ENCODE measurements around the gene NRAS. TPM values are rescaled to one million over a fixed set of nuclear protein-coding genes. Genes with fewer than 3 reads are reported as not detected.

The NRAS gene
- total RNA-seq, 2 donors from 2014 or later, result 13.8 to 17.4 TPM

GRCh38 chr1:114750780-114751179 lies 34.2 kb upstream of the NRAS start:
- intact Hi-C loops (cut with DNase I), result no loop called here
- Histone ChIP-seq H3K27me3 (no peaks in the 10 kb centered on the region), H3K27ac (no peak overlapping the region), H3K4me1 (peaks cover 72% of the 10 kb centered on the region), H3K9me3 (no peaks in the 10 kb centered on the region), H3K36me3 (replicated peaks in 1 of 2; ENCODE audit: insufficient read depth in 1 of 2, low read depth in 2 of 2) (no peaks in the 10 kb centered on the region), H3K4me3 (no peak overlapping the region)
- ATAC-seq (no peak), DNase-seq (peak in 1 of 4 donors; percentile 22)
- 47 to 54% methylated on average over 5 of the region's 5 CpGs for WGBS, 2 donors
- TF ChIP-seq CTCF (IDR thresholded peaks at IDR 0.05), result no peak
- TF ChIP-seq POLR2A (IDR thresholded peaks at IDR 0.05), result no peak

GRCh38 chr1:114749835-114750234 lies 33.3 kb upstream of the NRAS start:
- no peak for ATAC-seq

GRCh38 chr1:114746450-114747121 lies 30.0 kb upstream of the NRAS start:
- intact Hi-C loops (cut with DNase I), result no loop called here
- TF ChIP-seq CTCF (IDR thresholded peaks at IDR 0.05), result no peak
- TF ChIP-seq POLR2A (IDR thresholded peaks at IDR 0.05), result no peak
- Histone ChIP-seq H3K36me3 (replicated peaks in 1 of 2; ENCODE audit: insufficient read depth in 1 of 2, low read depth in 2 of 2) (no peaks in the 10 kb centered on the region), H3K4me1 (peaks cover 30% of the 10 kb centered on the region), H3K9me3 (no peaks in the 10 kb centered on the region), H3K27ac (no peak overlapping the region), H3K4me3 (no peak overlapping the region), H3K27me3 (no peaks in the 10 kb centered on the region)
- no peak for ATAC-seq
- WGBS, 2 donors, result 76 to 87% methylated on average over 6 of the region's 6 CpGs
- DNase-seq, result no peak

More at GRCh38 chr1:114749835-114750234, 33.3 kb upstream of the NRAS start:
- Histone ChIP-seq H3K4me1 (peaks cover 63% of the 10 kb centered on the region), H3K27ac (no peak overlapping the region), H3K4me3 (no peak overlapping the region), H3K36me3 (replicated peaks in 1 of 2; ENCODE audit: insufficient read depth in 1 of 2, low read depth in 2 of 2) (no peaks in the 10 kb centered on the region), H3K9me3 (no peaks in the 10 kb centered on the region), H3K27me3 (no peaks in the 10 kb centered on the region)
- TF ChIP-seq POLR2A (IDR thresholded peaks at IDR 0.05) (no peak), CTCF (IDR thresholded peaks at IDR 0.05) (no peak)
- WGBS, 2 donors, result 66 to 73% methylated on average over 5 of the region's 5 CpGs
- intact Hi-C loops (cut with DNase I), result no loop called here
- DNase-seq, result no peak

- no peak for ATAC-seq
- no peak for DNase-seq
- H3K27me3 ChIP-seq, result no peaks in the 10 kb centered on the region
- no peak overlapping the region for H3K4me3 ChIP-seq
- H3K27ac ChIP-seq, result no peak overlapping the region
- no peak for TF ChIP-seq CTCF (IDR thresholded peaks at IDR 0.05)
- TF ChIP-seq POLR2A (IDR thresholded peaks at IDR 0.05), result no peak
- WGBS, 2 donors, result 71 to 85% methylated on average over 2 of the region's 2 CpGs
- intact Hi-C loops (cut with DNase I), result no loop called here
- peaks cover 17% of the 10 kb centered on the region for H3K4me1 ChIP-seq
- no peaks in the 10 kb centered on the region for H3K9me3 ChIP-seq
- H3K36me3 ChIP-seq (replicated peaks in 1 of 2; ENCODE audit: insufficient read depth in 1 of 2, low read depth in 2 of 2), result no peaks in the 10 kb centered on the region
Observed at GRCh38 chr1:114745291-114745690, 28.7 kb upstream of the NRAS start.

All from body of pancreas (tissue), 4 donors.